AG08395 (cell line): ENCODE data around the gene RPL38.

Experiments
- DNase-seq: peaks from one replicate; pipeline ENCODE4 v3.0.0; 2012; ENCODE audit warnings: mixed read lengths, low spot score

RPL38 gene

GRCh38 chr17:74211141-74211911, 7.8 kb downstream of the RPL38 start:
- no peak for DNase-seq

GRCh38 chr17:74211912-74212208, 8.4 kb downstream of the RPL38 start:
- no peak for DNase-seq

GRCh38 chr17:74212209-74212912, 8.9 kb downstream of the RPL38 start:
- DNase-seq: no peak

- DNase-seq: peak; percentile 90
Observed at GRCh38 chr17:74212913-74213791, 9.7 kb downstream of the RPL38 start, which contains the start of gene TTYH2. Gene TTYH2, plus strand, starts transcription at chr17:74213571. Its CDS starts 17 bp downstream, at chr17:74213588.

- DNase-seq: no peak
Observed at GRCh38 chr17:74213861-74214391, 10.4 kb downstream of the RPL38 start.

- DNase-seq: no peak
Observed at GRCh38 chr17:74214484-74215341, 11.2 kb downstream of the RPL38 start.

GRCh38 chr17:74215342-74215727, 11.9 kb downstream of the RPL38 start:
- no peak for DNase-seq

- DNase-seq: no peak
Observed at GRCh38 chr17:74216505-74216904, 13.0 kb downstream of the RPL38 start.

- no peak for DNase-seq
Observed at GRCh38 chr17:74217037-74217730, 13.7 kb downstream of the RPL38 start.

GRCh38 chr17:74217888-74218287, 14.4 kb downstream of the RPL38 start:
- DNase-seq: no peak

GRCh38 chr17:74218436-74218835, 15.0 kb downstream of the RPL38 start:
- no peak for DNase-seq

- DNase-seq: no peak
Observed at GRCh38 chr17:74219576-74220133, 16.2 kb downstream of the RPL38 start.

- DNase-seq: no peak
Observed at GRCh38 chr17:74220219-74220618, 16.7 kb downstream of the RPL38 start.

- DNase-seq: no peak
Observed at GRCh38 chr17:74220946-74221818, 17.7 kb downstream of the RPL38 start.

GRCh38 chr17:74222399-74222798, 18.9 kb downstream of the RPL38 start:
- DNase-seq: no peak

GRCh38 chr17:74223901-74224300, 20.4 kb downstream of the RPL38 start:
- DNase-seq: no peak

GRCh38 chr17:74224959-74225725, 21.7 kb downstream of the RPL38 start:
- DNase-seq: no peak

GRCh38 chr17:74226252-74226651, 22.8 kb downstream of the RPL38 start:
- DNase-seq: no peak
